Skin of body (tissue), 2 donors: ENCODE data around the gene C22orf15. TPM values are rescaled to one million over a fixed set of nuclear protein-coding genes. Genes with fewer than 3 reads are reported as not detected.
A peak's percentile ranks its signal among the peaks of the same experiment; 100 is the strongest.

ENCODE experiments used
- DNase-seq: peaks from one replicate; lab custom pipeline; 2025; lab: John Stamatoyannopoulos, UW
- total RNA-seq: library from RNA; depleted of rRNA; stranded (reverse); fragments of >200 nt; gene quantifications from one replicate; pipeline ENCODE4 v1.2.3, GENCODE V29; 2014

The C22orf15 gene
- total RNA-seq, 1 donor from 2014 or later = 0.30 TPM

GRCh38 chr22:23786752-23787599 lies 24.2 kb downstream of the C22orf15 start, which contains the start of gene SMARCB1:
Gene SMARCB1 (plus strand): TSS chr22:23786966. CDS start chr22:23787170, 204 bp downstream.
- DNase-seq = peak; percentile 80

- no peak for DNase-seq
These were observed 24.8 kb downstream of the C22orf15 start for GRCh38 chr22:23787600-23787896.

DNA sequence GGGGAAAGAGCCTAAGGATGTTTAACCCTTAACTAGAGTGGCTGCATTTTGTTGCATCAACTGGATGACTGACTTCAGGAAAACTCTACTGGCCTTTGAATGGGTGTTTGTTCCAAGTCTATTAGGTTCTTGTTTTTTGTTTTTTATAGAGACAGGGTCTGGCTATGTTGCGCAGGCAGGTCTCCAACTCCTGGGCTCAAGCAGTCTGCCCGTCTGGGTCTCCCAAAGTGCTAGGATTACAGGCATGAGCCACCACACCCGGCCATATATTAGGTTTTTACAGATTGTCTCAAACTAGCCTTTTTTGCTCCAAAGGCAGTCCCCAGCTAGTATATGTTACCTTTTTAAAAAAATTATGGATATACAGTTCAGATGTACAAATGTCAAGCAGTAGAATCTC lies 25.1 kb downstream of the C22orf15 start:
- no peak for DNase-seq

DNA sequence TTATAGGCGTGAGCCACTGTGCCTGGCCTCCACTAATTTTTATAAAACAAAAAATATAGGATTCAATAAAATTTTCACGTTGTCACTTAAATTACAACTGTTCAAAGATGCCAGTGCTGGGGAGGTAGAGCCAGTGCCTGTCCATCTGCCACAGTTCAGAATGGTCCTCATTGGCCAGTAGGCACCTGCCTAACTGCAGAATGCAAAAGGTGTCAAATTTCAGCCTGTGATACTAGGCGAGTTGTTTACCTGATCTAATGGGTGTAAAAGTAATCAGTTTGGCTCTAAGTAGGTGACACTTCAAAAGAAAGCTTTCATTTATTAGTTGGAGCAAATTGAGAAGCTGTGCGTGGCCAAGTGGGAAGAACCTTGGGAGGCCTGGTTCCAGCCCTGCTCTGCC lies 26.3 kb downstream of the C22orf15 start:
- DNase-seq = no peak

GRCh38 chr22:23789638-23790037 lies 26.8 kb downstream of the C22orf15 start:
- no peak for DNase-seq

GRCh38 chr22:23790819-23791737 lies 28.3 kb downstream of the C22orf15 start:
- DNase-seq = peak; percentile 90

GRCh38 chr22:23791738-23792645 lies 29.2 kb downstream of the C22orf15 start:
- DNase-seq = no peak

- DNase-seq = no peak
These were observed 30.5 kb downstream of the C22orf15 start for GRCh38 chr22:23793326-23793725.

DNA sequence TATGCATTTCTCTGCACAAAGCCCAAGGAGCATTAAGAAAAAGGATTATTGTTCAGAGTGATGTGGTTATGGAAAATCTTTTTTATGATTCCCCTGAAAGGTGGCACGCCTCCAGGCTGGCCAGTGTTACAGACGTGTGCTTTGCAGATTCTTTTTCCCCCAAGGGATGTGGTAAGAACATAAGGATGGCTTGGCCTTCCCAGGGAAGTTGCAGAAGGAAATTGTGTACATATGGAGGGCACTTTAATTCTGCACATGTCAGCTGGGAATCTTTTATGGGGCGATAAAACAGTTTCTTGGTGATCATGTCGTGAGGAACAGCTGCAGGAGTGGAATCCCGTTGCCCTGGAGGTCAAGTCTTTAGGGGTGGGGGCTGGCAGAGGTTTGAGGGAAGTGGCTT lies 33.7 kb downstream of the C22orf15 start:
- DNase-seq = peak; percentile 75

GRCh38 chr22:23800297-23801237 lies 37.8 kb downstream of the C22orf15 start:
- no peak for DNase-seq

- DNase-seq = no peak
These were observed 38.5 kb downstream of the C22orf15 start for GRCh38 chr22:23801238-23801821.

- no peak for DNase-seq
These were observed 39.1 kb downstream of the C22orf15 start for GRCh38 chr22:23801886-23802377.

- no peak for DNase-seq
These were observed 40.4 kb downstream of the C22orf15 start for GRCh38 chr22:23803001-23803819.

DNA sequence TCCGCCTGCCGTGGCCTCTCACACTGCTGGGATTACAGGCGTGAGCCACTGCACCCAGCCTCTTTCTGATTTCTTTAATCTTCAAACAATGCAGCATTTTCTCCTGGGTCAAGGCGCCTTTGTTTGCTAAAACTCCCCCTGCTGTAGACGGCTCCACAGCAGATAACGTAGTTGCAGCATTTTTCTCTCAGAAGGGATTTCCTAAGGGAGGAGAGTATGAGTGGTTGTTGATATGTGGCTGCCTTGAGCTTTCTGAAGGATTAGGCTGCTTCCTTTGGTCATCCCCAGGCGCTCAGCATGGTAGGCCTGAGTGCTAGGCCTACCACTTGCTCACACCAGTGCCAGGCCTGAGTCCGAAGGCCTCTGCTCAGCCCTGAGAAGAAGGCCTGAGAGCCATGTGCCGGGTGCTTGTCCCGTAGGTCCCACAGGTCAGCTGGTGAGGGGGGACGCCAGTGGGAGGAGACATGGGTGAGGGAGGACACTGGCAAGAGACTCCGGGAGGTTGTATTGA lies 42.0 kb downstream of the C22orf15 start:
- no peak for DNase-seq

DNA sequence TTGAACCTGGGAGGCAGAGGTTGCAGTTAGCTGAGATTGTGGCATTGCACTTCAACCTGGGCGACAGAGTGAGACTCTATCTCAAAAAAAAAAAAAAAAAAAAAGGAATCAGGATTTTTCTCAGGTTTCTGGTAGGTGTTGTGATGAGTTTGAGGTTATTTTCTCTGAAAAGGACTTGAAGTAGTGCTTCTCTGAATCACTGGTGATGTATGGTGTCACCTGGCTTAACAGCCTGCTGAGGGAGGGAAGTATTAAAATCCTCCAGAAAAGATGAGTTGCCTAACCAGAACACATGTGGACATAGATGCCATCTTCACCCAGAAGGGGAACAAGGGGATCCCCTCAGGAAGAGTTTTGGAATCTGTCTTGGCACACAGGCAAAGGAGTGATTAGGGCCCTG lies 44.0 kb downstream of the C22orf15 start:
- DNase-seq = no peak

- DNase-seq = no peak
These were observed 49.6 kb downstream of the C22orf15 start for GRCh38 chr22:23812378-23812777.
